Measurements from ENCODE around the gene CARD14.

CARD14 gene

DNA sequence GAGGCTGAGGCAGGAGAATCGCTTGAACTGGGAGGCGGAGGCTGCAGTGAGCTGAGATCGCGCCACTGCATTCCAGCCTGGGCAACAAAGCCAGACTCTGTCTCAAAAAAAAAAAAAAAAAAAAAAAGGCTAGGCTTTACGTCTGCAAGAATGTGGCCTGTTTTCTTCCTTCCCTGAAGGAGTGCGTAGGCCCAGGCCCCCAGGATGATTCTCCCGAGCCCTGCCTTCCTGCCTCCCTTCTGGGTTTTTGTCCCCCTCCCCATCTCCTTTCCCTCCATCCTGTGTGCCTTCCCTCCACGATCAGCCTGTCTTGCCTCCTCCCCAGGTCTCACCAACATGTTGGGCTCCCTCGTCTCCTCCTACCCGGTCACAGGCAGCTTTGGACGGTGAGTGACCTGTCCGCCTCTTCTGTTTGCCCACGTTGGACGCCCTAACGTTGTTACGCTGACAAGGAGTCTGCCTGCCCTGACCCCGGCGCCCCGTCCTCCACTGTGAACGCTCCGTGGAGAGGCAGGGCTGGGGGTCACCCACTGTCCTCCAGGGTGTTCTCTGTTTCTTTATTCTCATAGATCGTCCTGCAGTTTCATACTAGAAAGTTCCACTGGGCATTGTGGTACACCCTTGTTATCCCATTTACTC, 75.2 kb downstream of the CARD14 start:
- no peak overlapping the region for H3K4me3 Mint-ChIP-seq
- no peaks in the 10 kb centered on the region for H3K27me3 Mint-ChIP-seq (ENCODE audit: low read depth)
- H3K27ac Mint-ChIP-seq: no peak overlapping the region
- H3K36me3 Mint-ChIP-seq (ENCODE audit: low read depth): no peaks in the 10 kb centered on the region
- DNase-seq (ENCODE audit: low spot score): no peak
- no peaks in the 10 kb centered on the region for H3K9me3 Mint-ChIP-seq
- H3K4me1 Mint-ChIP-seq (ENCODE audit: low read depth): no peaks in the 10 kb centered on the region

DNA sequence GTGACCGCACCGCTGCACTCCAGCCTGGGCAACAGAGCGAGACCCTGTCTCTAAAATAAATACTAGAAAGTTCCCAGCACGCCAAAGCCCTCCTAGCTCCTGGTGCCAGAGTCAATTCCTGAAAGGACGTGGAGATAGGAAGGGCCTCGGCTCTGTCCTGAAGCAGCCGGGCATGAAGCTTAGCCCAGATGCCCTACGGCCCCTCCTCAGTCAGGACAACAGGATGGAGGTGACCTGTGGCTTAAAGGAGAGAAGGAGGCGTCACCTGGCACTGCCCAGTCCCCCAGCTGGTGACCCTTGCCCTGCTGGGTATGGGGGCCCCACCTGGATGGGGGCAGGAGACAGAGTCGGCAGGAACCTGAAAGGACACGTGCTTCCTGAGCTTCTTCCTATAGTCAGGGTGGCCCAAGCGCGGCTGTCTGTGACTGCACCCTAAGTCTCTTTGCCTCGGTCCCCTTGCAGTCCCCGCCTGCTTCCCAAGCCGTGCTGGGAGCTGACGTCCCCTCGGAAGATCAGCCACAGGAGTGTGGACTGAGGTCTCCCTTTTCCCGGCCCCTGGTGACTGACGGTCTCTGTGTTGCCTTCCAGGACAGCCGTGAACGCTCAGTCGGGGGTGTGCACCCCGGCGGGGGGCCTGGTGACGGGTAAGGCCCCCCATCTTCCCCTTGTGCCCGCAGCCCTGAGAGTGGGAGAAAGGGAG, 75.9 kb downstream of the CARD14 start:
- no peak for DNase-seq (ENCODE audit: low spot score)
- Mint-ChIP-seq H3K4me1 (ENCODE audit: low read depth) (no peaks in the 10 kb centered on the region), H3K36me3 (ENCODE audit: low read depth) (no peaks in the 10 kb centered on the region), H3K27me3 (ENCODE audit: low read depth) (no peaks in the 10 kb centered on the region), H3K4me3 (no peak overlapping the region), H3K27ac (no peak overlapping the region), H3K9me3 (no peaks in the 10 kb centered on the region)

GRCh38 chr17:80246266-80246681, 76.4 kb downstream of the CARD14 start:
- no peak overlapping the region for H3K27ac Mint-ChIP-seq
- H3K4me3 Mint-ChIP-seq: no peak overlapping the region
- no peaks in the 10 kb centered on the region for H3K27me3 Mint-ChIP-seq (ENCODE audit: low read depth)
- no peaks in the 10 kb centered on the region for H3K36me3 Mint-ChIP-seq (ENCODE audit: low read depth)
- DNase-seq (ENCODE audit: low spot score): no peak
- H3K4me1 Mint-ChIP-seq (ENCODE audit: low read depth): no peaks in the 10 kb centered on the region
- no peaks in the 10 kb centered on the region for H3K9me3 Mint-ChIP-seq

DNA sequence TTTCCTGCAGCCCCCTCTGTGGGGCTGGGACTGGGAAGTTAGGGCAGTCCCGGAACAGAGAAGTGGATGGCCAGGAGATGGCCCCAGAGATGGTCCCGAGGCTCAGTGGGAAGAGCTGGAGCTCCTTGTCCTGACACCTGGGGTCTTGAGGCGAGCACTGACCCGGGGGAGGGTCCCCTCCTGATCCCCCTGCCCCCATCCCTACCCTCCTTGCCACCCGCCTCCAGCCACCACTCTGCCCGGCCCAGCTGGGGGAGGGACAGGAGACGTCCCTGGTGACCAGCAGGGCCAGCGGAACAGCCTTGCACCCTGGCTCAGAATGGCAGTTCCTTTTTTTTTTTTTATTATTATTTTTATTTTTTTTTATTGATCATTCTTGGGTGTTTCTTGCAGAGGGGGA, 76.9 kb downstream of the CARD14 start:
- Mint-ChIP-seq H3K4me1 (ENCODE audit: low read depth) (no peaks in the 10 kb centered on the region), H3K36me3 (ENCODE audit: low read depth) (no peaks in the 10 kb centered on the region), H3K9me3 (no peaks in the 10 kb centered on the region), H3K27me3 (ENCODE audit: low read depth) (no peaks in the 10 kb centered on the region), H3K27ac (no peak overlapping the region), H3K4me3 (no peak overlapping the region)
- DNase-seq (ENCODE audit: low spot score): no peak

DNA sequence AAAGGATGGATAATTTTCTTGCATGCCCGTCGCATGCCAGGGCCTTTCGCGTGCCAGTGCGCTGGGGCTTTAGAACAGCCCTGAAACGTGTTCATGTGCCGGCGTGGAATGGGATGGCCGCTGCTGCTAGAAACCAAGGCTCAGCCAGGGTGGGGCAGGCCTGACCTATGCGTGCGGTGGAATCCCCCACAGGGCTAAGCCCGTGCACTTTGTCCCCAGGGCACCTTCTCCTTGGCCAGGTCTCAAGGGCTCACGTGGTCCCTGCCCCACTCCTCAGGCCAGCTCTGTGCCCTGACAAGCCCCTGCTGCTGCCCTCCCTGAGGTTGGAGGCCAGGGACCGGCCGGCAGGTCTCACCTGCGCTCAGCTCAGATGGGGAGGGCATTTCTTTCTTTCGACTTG, 77.7 kb downstream of the CARD14 start:
- Mint-ChIP-seq H3K4me1 (ENCODE audit: low read depth) (peaks cover 1% of the 10 kb centered on the region), H3K4me3 (no peak overlapping the region), H3K36me3 (ENCODE audit: low read depth) (no peaks in the 10 kb centered on the region), H3K9me3 (no peaks in the 10 kb centered on the region), H3K27ac (no peak overlapping the region), H3K27me3 (ENCODE audit: low read depth) (no peaks in the 10 kb centered on the region)
- DNase-seq (ENCODE audit: low spot score): no peak

GRCh38 chr17:80248001-80248893, 78.4 kb downstream of the CARD14 start:
- H3K27me3 Mint-ChIP-seq (ENCODE audit: low read depth): no peaks in the 10 kb centered on the region
- no peak overlapping the region for H3K27ac Mint-ChIP-seq
- no peaks in the 10 kb centered on the region for H3K36me3 Mint-ChIP-seq (ENCODE audit: low read depth)
- no peak for DNase-seq (ENCODE audit: low spot score)
- H3K4me3 Mint-ChIP-seq: no peak overlapping the region
- no peaks in the 10 kb centered on the region for H3K9me3 Mint-ChIP-seq
- peaks cover 8% of the 10 kb centered on the region for H3K4me1 Mint-ChIP-seq (ENCODE audit: low read depth)

GRCh38 chr17:80248894-80249710, 79.3 kb downstream of the CARD14 start:
- no peaks in the 10 kb centered on the region for H3K9me3 Mint-ChIP-seq
- H3K4me1 Mint-ChIP-seq (ENCODE audit: low read depth): peaks cover 15% of the 10 kb centered on the region
- no peak overlapping the region for H3K4me3 Mint-ChIP-seq
- DNase-seq (ENCODE audit: low spot score): no peak
- H3K27ac Mint-ChIP-seq: no peak overlapping the region
- H3K27me3 Mint-ChIP-seq (ENCODE audit: low read depth): no peaks in the 10 kb centered on the region
- H3K36me3 Mint-ChIP-seq (ENCODE audit: low read depth): no peaks in the 10 kb centered on the region

GRCh38 chr17:80251966-80252365, 82.1 kb downstream of the CARD14 start:
- Mint-ChIP-seq H3K9me3 (no peaks in the 10 kb centered on the region), H3K36me3 (ENCODE audit: low read depth) (no peaks in the 10 kb centered on the region), H3K4me3 (no peak overlapping the region), H3K4me1 (ENCODE audit: low read depth) (peaks cover 35% of the 10 kb centered on the region), H3K27ac (peak overlapping the region; percentile 45), H3K27me3 (ENCODE audit: low read depth) (no peaks in the 10 kb centered on the region)
- DNase-seq (ENCODE audit: low spot score): no peak

- Mint-ChIP-seq H3K9me3 (no peaks in the 10 kb centered on the region), H3K4me3 (no peak overlapping the region)
Measured at GRCh38 chr17:80252871-80253270, 83.0 kb downstream of the CARD14 start.

GRCh38 chr17:80253631-80254395, 84.0 kb downstream of the CARD14 start:
- Mint-ChIP-seq H3K4me1 (ENCODE audit: low read depth) (peaks cover 52% of the 10 kb centered on the region), H3K9me3 (no peaks in the 10 kb centered on the region), H3K27me3 (ENCODE audit: low read depth) (no peaks in the 10 kb centered on the region), H3K36me3 (ENCODE audit: low read depth) (peaks cover 2% of the 10 kb centered on the region), H3K4me3 (peak overlapping the region; percentile 61), H3K27ac (peak overlapping the region; percentile 90)
- DNase-seq (ENCODE audit: low spot score): no peak

More at GRCh38 chr17:80252871-80253270, 83.0 kb downstream of the CARD14 start:
- peak; percentile 84 for DNase-seq (ENCODE audit: low spot score)
- Mint-ChIP-seq H3K27ac (peak overlapping the region; percentile 90), H3K4me1 (ENCODE audit: low read depth) (peaks cover 43% of the 10 kb centered on the region), H3K36me3 (ENCODE audit: low read depth) (no peaks in the 10 kb centered on the region), H3K27me3 (ENCODE audit: low read depth) (no peaks in the 10 kb centered on the region)

GRCh38 chr17:80254396-80255251, 84.8 kb downstream of the CARD14 start:
- Mint-ChIP-seq H3K4me1 (ENCODE audit: low read depth) (peaks cover 59% of the 10 kb centered on the region), H3K36me3 (ENCODE audit: low read depth) (peaks cover 2% of the 10 kb centered on the region)

DNA sequence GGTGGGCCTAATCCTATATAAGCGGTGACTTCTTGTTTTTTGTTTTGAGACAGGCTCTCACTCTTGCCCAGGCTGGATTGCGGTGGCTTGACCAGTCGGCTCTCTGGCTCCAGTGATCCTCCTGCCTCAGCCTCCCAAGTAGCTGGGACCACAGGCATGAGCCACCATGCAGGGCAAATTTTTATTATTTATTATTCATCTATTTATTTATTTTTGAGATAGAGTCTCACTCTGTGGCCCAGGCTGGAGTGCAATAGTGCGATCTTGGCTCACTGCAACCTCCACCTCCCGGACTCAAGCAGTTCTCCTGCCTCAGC, 86.2 kb downstream of the CARD14 start:
- Mint-ChIP-seq H3K4me1 (ENCODE audit: low read depth) (peaks cover 61% of the 10 kb centered on the region), H3K9me3 (no peaks in the 10 kb centered on the region), H3K4me3 (peak overlapping the region; percentile 43), H3K27me3 (ENCODE audit: low read depth) (no peaks in the 10 kb centered on the region), H3K27ac (peak overlapping the region; percentile 90), H3K36me3 (ENCODE audit: low read depth) (peaks cover 2% of the 10 kb centered on the region)
- no peak for DNase-seq (ENCODE audit: low spot score)

More at GRCh38 chr17:80254396-80255251, 84.8 kb downstream of the CARD14 start:
- DNase-seq (ENCODE audit: low spot score): peak; percentile 81
- Mint-ChIP-seq H3K27me3 (ENCODE audit: low read depth) (no peaks in the 10 kb centered on the region), H3K4me3 (peak overlapping the region; percentile 61), H3K27ac (peak overlapping the region; percentile 90), H3K9me3 (no peaks in the 10 kb centered on the region)

Measured in T-helper 2 cell treated with Interferon-gamma antibody and Interleukin-4, amounts not matched to agents 5 μg/mL and 100 μg/mL, for 36 hours (primary cell).